Hepatocyte (in vitro differentiated cells): Measurements from ENCODE around the gene UBXN6. TPM values are rescaled to one million over a fixed set of nuclear protein-coding genes. Genes with fewer than 3 reads are reported as not detected.

ENCODE experiments used
- DNase-seq: peaks from one replicate; pipeline ENCODE4 v3.0.0-alpha.2; 2016; ENCODE audit warnings: low spot score
- H2AFZ ChIP-seq: fragments of 200-600 bp; sonication (generic); 2 replicates; pipeline ENCODE4 v1.6.0; 2016; ENCODE audit warnings: antibody characterized with exemption, mild to moderate bottlenecking
- H3K27ac ChIP-seq: fragments of 200-600 bp; sonication (generic); 2 replicates; pipeline ENCODE4 v1.5.1; 2016; ENCODE audit warnings: mild to moderate bottlenecking
- H3K27me3 ChIP-seq: fragments of 200-600 bp; sonication (generic); 2 replicates; pipeline ENCODE4 v1.6.1; 2016
- H3K36me3 ChIP-seq: fragments of 200-600 bp; sonication (generic); replicated peaks from 2 replicates; pipeline ENCODE4 v1.5.1; 2016; ENCODE audit warnings: low read depth; ENCODE audit not compliant: insufficient read depth
- H3K4me1 ChIP-seq: fragments of 200-600 bp; sonication (generic); 2 replicates; pipeline ENCODE4 v1.5.1; 2016; ENCODE audit warnings: mild to moderate bottlenecking, moderate library complexity; ENCODE audit not compliant: insufficient read depth
- H3K4me2 ChIP-seq: fragments of 200-600 bp; sonication (generic); 2 replicates; pipeline ENCODE4 v1.6.0; 2016
- H3K4me3 ChIP-seq: fragments of 200-600 bp; sonication (generic); 2 replicates; pipeline ENCODE4 v1.5.1; 2016; ENCODE audit warnings: mild to moderate bottlenecking
- H3K79me2 ChIP-seq: fragments of 200-600 bp; sonication (generic); 2 replicates; pipeline ENCODE4 v1.6.0; 2017; ENCODE audit warnings: mild to moderate bottlenecking
- H3K9me2 ChIP-seq: fragments of 200-600 bp; sonication (generic); replicated peaks from 2 replicates; pipeline ENCODE4 v1.6.0; 2017; ENCODE audit warnings: mild to moderate bottlenecking; ENCODE audit not compliant: insufficient read depth
- H3K9me3 ChIP-seq: fragments of 200-600 bp; sonication (generic); 2 replicates; pipeline ENCODE4 v1.5.1; 2016; ENCODE audit warnings: low read depth, mild to moderate bottlenecking
- H4K20me1 ChIP-seq: fragments of 200-600 bp; sonication (generic); 2 replicates; pipeline ENCODE4 v1.6.0; 2016; ENCODE audit warnings: mild to moderate bottlenecking; ENCODE audit not compliant: insufficient read depth, poor library complexity, severe bottlenecking
- EZH2 ChIP-seq: fragments of 200-600 bp; sonication (generic); IDR thresholded peaks from 2 replicates; pipeline ENCODE4 v1.6.1; 2016; ENCODE audit warnings: antibody characterized with exemption, mild to moderate bottlenecking, borderline replicate concordance
- EZH2phosphoT487 ChIP-seq: fragments of 200-600 bp; sonication (generic); IDR thresholded peaks from one replicate; pipeline ENCODE4 v1.6.1; 2018; ENCODE audit warnings: antibody characterized with exemption, mild to moderate bottlenecking, low read depth, moderate library complexity; ENCODE audit not compliant: unreplicated experiment, severe bottlenecking
- WGBS: methylation state at CpG from one replicate; pipeline ENCODE4 v1.1.6; 2016; ENCODE audit warnings: low lambda C conversion rate; ENCODE audit errors: missing lambda C conversion rate; 5-methylcytosine and 5-hydroxymethylcytosine counted together
- polyA plus RNA-seq: library from polyadenylated mRNA; unstranded; fragments of >200 nt; fragmentation: Nextera tagmentation; extraction: Ambion mirVana; gene quantifications from 2 replicates; pipeline ENCODE4 v1.2.1, GENCODE V29; 2016
- total RNA-seq: library from RNA; depleted of rRNA; stranded (reverse); fragments of >200 nt; gene quantifications from 2 replicates; pipeline ENCODE4 v1.2.3, GENCODE V29; 2014
- TF ChIP-seq, protein P1 (sequence below): fragments of 200-600 bp; sonication (generic); IDR thresholded peaks from 2 replicates; pipeline ENCODE4 v1.5.1; 2016; ENCODE audit warnings: antibody characterized with exemption, mild to moderate bottlenecking; ENCODE audit not compliant: poor library complexity

Gene UBXN6
- total and polyA plus RNA-seq, 2 experiments from 2014 or later = 36.8 to 88.6 TPM

- DNase-seq = no peak
- H3K27me3 ChIP-seq = no peaks in the 10 kb centered on the region
- H3K9me2 ChIP-seq = no peaks in the 10 kb centered on the region
- H4K20me1 ChIP-seq = no peaks in the 10 kb centered on the region
- no peak overlapping the region for H3K4me2 ChIP-seq
- TF ChIP-seq EZH2 (no peak), EZH2phosphoT487 (no peak)
- TF ChIP-seq, protein P1, sequence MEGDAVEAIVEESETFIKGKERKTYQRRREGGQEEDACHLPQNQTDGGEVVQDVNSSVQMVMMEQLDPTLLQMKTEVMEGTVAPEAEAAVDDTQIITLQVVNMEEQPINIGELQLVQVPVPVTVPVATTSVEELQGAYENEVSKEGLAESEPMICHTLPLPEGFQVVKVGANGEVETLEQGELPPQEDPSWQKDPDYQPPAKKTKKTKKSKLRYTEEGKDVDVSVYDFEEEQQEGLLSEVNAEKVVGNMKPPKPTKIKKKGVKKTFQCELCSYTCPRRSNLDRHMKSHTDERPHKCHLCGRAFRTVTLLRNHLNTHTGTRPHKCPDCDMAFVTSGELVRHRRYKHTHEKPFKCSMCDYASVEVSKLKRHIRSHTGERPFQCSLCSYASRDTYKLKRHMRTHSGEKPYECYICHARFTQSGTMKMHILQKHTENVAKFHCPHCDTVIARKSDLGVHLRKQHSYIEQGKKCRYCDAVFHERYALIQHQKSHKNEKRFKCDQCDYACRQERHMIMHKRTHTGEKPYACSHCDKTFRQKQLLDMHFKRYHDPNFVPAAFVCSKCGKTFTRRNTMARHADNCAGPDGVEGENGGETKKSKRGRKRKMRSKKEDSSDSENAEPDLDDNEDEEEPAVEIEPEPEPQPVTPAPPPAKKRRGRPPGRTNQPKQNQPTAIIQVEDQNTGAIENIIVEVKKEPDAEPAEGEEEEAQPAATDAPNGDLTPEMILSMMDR = no peak
- H3K79me2 ChIP-seq = peaks cover 12% of the 10 kb centered on the region
- peaks cover 15% of the 10 kb centered on the region for H3K4me1 ChIP-seq
- no peaks in the 10 kb centered on the region for H3K36me3 ChIP-seq
- no peak overlapping the region for H2AFZ ChIP-seq
- H3K4me3 ChIP-seq = no peak overlapping the region
- WGBS = 97% methylated on average over 3 of the region's 3 CpGs
- no peak overlapping the region for H3K27ac ChIP-seq
- H3K9me3 ChIP-seq = no peaks in the 10 kb centered on the region
Measured at GRCh38 chr19:4413588-4413987, 44.0 kb downstream of the UBXN6 start.

GRCh38 chr19:4409123-4409933, 48.3 kb downstream of the UBXN6 start:
- Histone ChIP-seq H3K79me2 (peaks cover 31% of the 10 kb centered on the region), H4K20me1 (no peaks in the 10 kb centered on the region)
- WGBS = 93% methylated on average over 23 of the region's 23 CpGs

GRCh38 chr19:4406626-4407025, 51.0 kb downstream of the UBXN6 start:
- peaks cover 47% of the 10 kb centered on the region for H3K79me2 ChIP-seq
- H3K9me2 ChIP-seq = no peaks in the 10 kb centered on the region
- H3K9me3 ChIP-seq = no peaks in the 10 kb centered on the region
- H3K4me2 ChIP-seq = no peak overlapping the region
- no peak for DNase-seq
- H4K20me1 ChIP-seq = no peaks in the 10 kb centered on the region
- H3K4me1 ChIP-seq = no peaks in the 10 kb centered on the region
- H3K36me3 ChIP-seq = no peaks in the 10 kb centered on the region
- H3K27ac ChIP-seq = no peak overlapping the region
- WGBS = over 99% methylated on average over 7 of the region's 7 CpGs
- H3K4me3 ChIP-seq = no peak overlapping the region
- H2AFZ ChIP-seq = no peak overlapping the region
- TF ChIP-seq EZH2phosphoT487 = no peak
- TF ChIP-seq, protein P1 = no peak
- TF ChIP-seq EZH2 = no peak
- no peaks in the 10 kb centered on the region for H3K27me3 ChIP-seq

More at GRCh38 chr19:4409123-4409933, 48.3 kb downstream of the UBXN6 start:
- TF ChIP-seq, protein P1 = no peak
- Histone ChIP-seq H3K4me2 (no peak overlapping the region), H3K27ac (no peak overlapping the region), H3K36me3 (no peaks in the 10 kb centered on the region), H2AFZ (no peak overlapping the region), H3K9me2 (no peaks in the 10 kb centered on the region), H3K9me3 (no peaks in the 10 kb centered on the region), H3K4me1 (no peaks in the 10 kb centered on the region), H3K4me3 (no peak overlapping the region), H3K27me3 (no peaks in the 10 kb centered on the region)
- no peak for DNase-seq
